ENCODE results near the gene NPHS1.
"Not testable (repeated sequence)": the region's sequence is repeated elsewhere in the genome, so short reads cannot be mapped to it uniquely, and the experiment has no call there.

NPHS1 gene

GRCh38 chr19:35879068-35879467 lies 26.8 kb upstream of the NPHS1 start:
- no peak for DNase-seq

GRCh38 chr19:35874392-35874930 lies 22.2 kb upstream of the NPHS1 start:
- DNase-seq = no peak

DNA sequence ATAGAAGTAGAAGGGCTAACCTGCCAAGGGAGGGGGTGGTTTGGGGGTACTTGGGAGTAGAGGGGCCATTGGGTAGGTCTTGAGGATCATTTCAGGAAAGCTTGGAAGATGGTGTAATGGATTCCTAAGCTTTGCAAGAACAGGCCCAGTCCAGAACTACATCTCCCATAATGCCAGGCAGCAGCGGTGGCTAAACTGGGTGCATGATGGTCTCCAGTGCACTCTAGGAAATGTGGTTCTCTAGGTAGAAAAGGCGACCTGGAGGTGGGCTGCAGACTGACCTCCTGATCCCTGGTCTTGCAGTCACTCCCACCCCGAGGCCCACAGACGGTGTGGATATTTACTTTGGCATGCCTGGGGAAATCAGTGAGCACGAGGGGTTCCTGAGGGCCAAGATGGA lies 19.9 kb upstream of the NPHS1 start:
- DNase-seq = no peak

DNA sequence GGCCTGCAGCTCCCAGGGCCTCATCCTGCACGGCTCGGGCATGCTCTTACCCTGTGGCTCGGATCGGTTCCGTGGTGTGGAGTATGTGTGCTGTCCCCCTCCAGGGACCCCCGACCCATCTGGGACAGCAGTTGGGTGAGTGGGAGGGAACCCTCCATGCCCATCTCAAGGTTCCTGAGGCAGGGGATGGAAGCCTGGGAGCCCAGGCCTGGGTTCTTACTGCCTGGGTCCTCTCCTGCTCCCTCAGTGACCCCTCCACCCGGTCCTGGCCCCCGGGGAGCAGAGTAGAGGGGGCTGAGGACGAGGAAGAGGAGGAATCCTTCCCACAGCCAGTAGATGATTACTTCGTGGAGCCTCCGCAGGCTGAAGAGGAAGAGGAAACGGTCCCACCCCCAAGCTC lies 19.3 kb upstream of the NPHS1 start:
- DNase-seq = no peak

DNA sequence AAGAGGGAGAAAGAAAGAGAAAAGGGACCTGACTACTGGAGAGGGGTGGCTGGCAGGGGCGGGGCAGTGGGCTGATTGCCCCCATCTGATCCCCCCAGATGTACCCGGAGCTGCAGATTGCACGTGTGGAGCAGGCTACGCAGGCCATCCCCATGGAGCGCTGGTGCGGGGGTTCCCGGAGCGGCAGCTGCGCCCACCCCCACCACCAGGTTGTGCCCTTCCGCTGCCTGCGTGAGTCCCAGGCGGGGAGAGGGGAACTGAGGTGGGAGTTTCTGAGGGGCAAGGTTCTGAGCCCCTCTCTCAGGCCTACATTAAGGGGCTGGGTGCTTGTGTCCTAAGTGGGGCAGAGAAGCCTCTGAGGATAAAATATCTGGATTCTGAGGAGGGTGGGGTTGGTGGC lies 18.5 kb upstream of the NPHS1 start:
- no peak for DNase-seq

DNA sequence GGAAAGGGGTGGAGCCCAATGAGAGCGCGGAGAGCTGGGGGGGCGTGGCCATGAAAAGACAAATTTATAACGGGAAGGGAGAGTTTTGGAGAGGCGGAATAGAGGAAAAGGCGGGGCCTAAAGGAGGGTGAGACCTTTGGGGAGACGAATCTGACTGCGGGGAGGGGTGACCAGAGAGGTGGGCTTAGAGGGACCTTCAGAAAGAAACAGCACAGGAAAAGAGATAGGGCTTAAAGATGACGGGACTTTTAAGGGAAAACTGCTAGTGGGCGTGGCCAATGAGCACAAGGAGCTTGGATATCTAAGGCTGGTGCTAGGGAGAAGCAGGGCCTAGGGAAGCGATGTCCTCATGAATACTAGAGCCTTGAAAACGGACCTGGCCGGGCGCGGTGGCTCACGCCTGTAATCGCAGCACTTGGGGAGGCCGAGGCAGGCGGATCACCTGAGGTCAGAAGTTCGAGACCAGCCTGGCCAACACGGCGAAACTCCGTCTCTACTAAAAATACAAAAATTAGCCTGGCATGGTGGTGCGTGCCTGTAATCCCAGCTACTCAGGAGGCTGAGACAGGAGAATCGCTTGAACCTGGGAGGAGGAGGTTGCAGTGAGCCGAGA lies 17.9 kb upstream of the NPHS1 start:
- not testable (repeated sequence) for DNase-seq

DNA sequence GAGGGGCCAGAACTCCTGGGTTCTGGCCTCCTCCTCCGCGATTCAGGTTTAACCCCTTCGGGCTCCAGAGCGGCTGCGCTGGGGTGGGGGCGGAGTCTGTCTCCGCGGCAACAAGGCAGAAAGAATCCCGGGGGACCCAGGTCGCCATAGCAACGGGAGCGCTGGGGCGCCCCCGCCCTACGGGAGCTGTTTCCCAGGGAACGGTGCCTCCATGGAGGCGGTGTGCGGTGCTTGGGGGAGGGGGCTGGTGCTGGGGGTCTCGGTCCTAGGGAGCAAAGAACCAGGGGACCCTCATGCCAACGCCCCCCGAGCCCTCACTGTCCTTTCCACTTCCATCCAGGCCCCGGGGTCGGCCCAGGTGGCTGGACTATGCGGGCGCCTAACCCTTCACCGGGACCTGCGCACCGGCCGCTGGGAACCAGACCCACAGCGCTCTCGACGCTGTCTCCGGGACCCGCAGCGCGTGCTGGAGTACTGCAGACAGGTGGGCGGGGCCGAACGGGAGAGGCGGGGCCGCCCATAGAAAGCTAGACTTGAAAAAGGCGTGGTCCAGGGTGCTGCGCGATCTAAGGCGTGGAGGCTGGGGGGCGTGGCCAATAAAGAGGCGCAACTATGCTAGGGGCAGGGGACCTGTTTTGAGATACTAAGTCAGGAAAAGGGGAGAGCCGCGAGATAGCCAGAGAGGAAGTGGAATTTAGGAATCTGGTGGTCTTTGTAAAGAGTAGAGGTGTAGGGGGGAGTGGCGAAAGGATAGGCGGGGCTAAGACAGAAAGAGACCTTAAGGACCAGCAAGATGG lies 17.2 kb upstream of the NPHS1 start:
- peak; percentile 65 for DNase-seq

DNA sequence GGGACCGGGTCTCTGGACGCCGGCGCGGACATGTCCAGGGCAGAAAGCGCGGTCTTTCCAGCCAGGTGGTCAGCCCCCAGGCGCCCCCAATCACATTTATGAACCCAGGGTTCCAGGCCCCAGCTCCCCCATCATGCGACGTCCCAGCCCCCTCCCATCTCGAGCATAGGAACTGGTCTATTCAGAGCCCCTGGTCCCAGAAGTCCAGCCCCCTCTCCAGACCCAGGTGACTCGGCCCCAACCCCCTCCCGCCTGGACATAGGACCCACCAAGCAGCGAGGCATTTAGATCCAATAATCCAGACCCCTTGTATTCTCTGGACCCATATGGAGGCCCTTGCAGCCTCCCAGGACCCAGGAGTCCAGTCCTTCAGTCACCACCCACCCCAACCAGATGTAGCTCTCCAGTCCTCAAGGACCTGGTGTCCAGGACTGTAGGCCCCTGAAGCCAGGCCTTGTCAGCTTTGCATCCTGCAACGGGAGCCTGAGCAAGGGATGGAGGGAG lies 16.6 kb upstream of the NPHS1 start:
- no peak for DNase-seq

- DNase-seq = peak; percentile 35
Measured at GRCh38 chr19:35868172-35868822, 16.0 kb upstream of the NPHS1 start, which contains the start of gene APLP1. Gene APLP1 (plus strand): TSS chr19:35868574. CDS start chr19:35868637, 63 bp downstream.

- DNase-seq = no peak
Measured at GRCh38 chr19:35863018-35863417, 10.7 kb upstream of the NPHS1 start.

DNA sequence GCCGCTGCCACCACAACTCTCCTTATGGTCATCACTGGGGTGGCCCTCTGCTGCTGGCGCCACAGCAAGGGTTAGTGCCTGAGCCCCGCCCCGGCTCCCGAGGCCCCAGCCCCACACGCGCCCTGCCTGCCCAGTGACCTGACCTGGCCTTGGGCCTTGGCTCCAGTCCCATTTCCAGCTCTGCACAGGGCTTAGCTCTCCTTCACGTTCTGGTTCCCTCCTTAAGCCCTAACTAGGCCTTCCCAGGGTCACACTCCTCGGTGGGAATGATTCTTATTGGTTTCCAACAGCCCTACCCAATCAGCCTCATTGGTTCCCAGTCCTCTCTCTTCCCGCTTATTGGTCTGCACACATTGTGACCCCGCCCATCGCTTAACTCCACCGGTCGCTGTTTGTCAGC lies 10.2 kb upstream of the NPHS1 start:
- DNase-seq = no peak

DNA sequence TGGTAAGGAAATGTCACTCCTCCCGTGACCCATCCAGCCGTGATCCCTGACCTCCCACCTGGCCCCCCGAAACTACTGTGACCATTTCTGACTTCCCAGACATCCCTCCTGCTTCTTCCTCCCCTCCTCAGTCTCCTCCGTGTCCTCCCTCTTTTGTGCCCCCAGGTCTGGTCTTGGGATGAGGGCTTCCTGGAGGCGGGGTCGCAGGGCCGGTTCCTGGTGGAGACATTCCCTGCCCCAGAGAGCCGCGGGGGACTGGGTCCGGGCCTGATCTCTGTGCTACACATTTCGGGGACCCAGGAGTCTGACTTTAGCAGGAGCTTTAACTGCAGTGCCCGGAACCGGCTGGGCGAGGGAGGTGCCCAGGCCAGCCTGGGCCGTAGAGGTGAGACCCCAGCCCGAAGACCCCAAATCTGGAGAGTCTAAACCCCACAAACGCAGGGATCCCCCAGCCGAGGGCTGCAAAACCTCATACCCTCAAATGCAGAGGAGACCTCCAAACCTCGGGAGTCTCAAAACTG lies 9.4 kb upstream of the NPHS1 start:
- DNase-seq = no peak

GRCh38 chr19:35860818-35861639 lies 8.7 kb upstream of the NPHS1 start:
- DNase-seq = no peak

GRCh38 chr19:35860436-35860817 lies 8.1 kb upstream of the NPHS1 start:
- DNase-seq = no peak

- no peak for DNase-seq
Measured at GRCh38 chr19:35859414-35859813, 7.1 kb upstream of the NPHS1 start.

DNA sequence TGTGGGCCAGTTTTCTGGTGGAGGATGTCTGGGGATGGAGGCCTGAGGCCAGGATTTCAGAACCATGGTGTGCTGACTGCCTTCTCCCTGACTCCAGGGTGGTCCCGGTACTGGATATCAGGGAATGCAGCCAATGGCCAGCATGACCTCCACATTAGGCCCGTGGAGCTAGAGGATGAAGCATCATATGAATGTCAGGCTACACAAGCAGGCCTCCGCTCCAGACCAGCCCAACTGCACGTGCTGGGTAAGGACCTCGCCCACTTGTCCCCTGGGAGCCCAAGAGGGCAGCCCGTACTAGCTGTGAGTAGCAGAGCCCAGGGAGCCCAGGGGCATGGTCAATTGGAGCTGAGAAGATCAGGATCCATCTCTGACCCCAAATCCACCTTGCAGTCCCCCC lies 6.0 kb upstream of the NPHS1 start:
- DNase-seq = no peak

DNA sequence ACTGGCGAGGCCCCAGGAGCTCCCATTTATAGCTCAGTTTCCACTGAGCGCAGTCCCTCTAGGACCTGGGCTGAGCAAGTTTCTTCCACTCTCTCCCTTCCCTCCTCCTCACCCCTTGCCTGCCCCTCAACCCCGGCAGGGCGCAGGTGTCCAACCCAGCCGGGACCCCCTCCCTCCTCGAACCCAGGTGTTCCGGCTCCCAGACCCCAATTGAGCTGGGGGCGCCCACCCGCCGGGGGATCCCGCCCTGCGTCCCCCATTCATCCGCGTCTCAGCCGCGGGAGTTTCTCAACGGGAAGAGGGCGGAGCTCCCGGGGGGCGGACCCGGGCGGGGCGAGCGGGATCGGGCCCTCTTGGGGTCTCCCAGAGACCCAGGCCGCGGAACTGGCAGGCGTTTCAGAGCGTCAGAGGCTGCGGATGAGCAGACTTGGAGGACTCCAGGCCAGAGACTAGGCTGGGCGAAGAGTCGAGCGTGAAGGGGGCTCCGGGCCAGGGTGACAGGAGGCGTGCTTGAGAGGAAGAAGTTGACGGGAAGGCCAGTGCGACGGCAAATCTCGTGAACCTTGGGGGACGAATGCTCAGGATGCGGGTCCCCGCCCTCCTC lies 4.3 kb upstream of the NPHS1 start, which contains the start of gene KIRREL2:
KIRREL2 (plus strand) TSS at position 366 of the 604 bp plus-strand sequence; CDS start at position 575, 209 bp downstream.
- no peak for DNase-seq

DNA sequence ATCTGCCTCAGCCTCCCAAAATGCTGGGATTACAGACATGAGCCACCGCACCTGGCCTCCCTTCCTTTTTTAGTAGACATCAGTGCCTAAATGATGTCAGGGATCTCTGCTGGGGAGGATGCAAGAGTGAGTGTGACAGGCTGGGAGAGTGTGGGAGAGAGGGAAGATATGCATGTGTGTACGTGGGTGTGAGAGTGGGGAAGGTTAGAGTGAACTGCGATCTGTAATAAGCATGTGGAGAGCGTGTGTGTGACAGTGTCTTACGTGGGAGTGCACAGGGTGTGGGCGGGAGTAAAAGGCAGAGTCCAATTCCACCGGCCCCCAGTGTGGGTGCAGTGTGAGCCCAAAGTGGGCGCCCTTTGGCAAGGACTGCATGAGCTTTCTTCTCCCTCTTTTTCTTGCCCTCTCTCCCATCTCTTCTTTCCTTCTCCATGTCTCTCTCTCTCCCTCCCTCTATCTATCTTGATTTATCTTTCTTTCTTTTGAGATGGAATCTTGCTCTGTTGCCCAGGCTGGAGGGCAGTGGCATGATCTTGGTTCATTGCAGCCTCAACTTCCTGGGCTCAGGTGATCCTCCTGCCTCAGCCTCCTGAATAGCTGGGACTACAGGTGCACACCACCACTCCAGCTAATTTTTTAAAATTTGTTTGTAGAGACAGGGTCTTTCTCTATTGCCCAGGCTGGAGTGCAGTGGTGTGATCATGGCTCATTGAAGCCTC lies 893 bp upstream of the NPHS1 start:
- no peak for DNase-seq

- no peak for DNase-seq
Measured at GRCh38 chr19:35851213-35852028, 883 bp downstream of the NPHS1 start.

DNA sequence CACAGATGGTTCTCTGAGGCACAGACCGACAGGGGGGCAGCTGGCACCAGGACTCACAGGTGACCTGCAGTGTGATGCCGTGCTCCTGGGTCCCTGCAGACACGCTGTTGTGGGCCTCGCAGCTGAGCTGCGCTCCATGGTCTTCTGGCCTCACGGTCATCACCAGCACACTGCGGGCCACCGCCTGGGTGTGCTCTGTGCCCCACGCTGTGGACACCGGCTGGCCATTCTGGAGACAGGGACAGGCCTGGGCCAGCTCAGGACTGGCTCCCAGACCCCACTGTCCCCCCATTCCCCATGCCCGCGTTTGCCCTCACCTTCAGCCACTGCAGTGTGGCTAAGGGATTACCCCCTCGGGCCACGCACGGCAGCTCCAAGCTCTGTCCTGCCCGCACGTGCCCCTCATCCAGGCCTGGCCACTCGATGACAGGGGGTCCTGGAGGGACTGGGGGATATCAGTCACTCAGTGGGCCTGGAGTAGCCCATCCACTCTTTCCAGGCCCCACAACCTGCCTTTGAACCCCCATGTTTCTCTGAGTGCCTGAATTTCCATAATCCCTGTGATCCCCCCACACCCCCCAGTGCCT lies 3.3 kb downstream of the NPHS1 start:
- DNase-seq = no peak
